Hepatocyte (in vitro differentiated cells): ENCODE measurements around the gene PPM1F. TPM values are rescaled to one million over a fixed set of nuclear protein-coding genes. Genes with fewer than 3 reads are reported as not detected.

Source experiments
- DNase-seq: peaks from one replicate; pipeline ENCODE4 v3.0.0-alpha.2; 2016; ENCODE audit warnings: low spot score
- H2AFZ ChIP-seq: fragments of 200-600 bp; sonication (generic); 2 replicates; pipeline ENCODE4 v1.6.0; 2016; ENCODE audit warnings: antibody characterized with exemption, mild to moderate bottlenecking
- H3K27ac ChIP-seq: fragments of 200-600 bp; sonication (generic); 2 replicates; pipeline ENCODE4 v1.5.1; 2016; ENCODE audit warnings: mild to moderate bottlenecking
- H3K27me3 ChIP-seq: fragments of 200-600 bp; sonication (generic); 2 replicates; pipeline ENCODE4 v1.6.1; 2016
- H3K36me3 ChIP-seq: fragments of 200-600 bp; sonication (generic); replicated peaks from 2 replicates; pipeline ENCODE4 v1.5.1; 2016; ENCODE audit warnings: low read depth; ENCODE audit not compliant: insufficient read depth
- H3K4me1 ChIP-seq: fragments of 200-600 bp; sonication (generic); 2 replicates; pipeline ENCODE4 v1.5.1; 2016; ENCODE audit warnings: mild to moderate bottlenecking, moderate library complexity; ENCODE audit not compliant: insufficient read depth
- H3K4me2 ChIP-seq: fragments of 200-600 bp; sonication (generic); 2 replicates; pipeline ENCODE4 v1.6.0; 2016
- H3K4me3 ChIP-seq: fragments of 200-600 bp; sonication (generic); 2 replicates; pipeline ENCODE4 v1.5.1; 2016; ENCODE audit warnings: mild to moderate bottlenecking
- H3K79me2 ChIP-seq: fragments of 200-600 bp; sonication (generic); 2 replicates; pipeline ENCODE4 v1.6.0; 2017; ENCODE audit warnings: mild to moderate bottlenecking
- H3K9me2 ChIP-seq: fragments of 200-600 bp; sonication (generic); replicated peaks from 2 replicates; pipeline ENCODE4 v1.6.0; 2017; ENCODE audit warnings: mild to moderate bottlenecking; ENCODE audit not compliant: insufficient read depth
- H3K9me3 ChIP-seq: fragments of 200-600 bp; sonication (generic); 2 replicates; pipeline ENCODE4 v1.5.1; 2016; ENCODE audit warnings: low read depth, mild to moderate bottlenecking
- H4K20me1 ChIP-seq: fragments of 200-600 bp; sonication (generic); 2 replicates; pipeline ENCODE4 v1.6.0; 2016; ENCODE audit warnings: mild to moderate bottlenecking; ENCODE audit not compliant: insufficient read depth, poor library complexity, severe bottlenecking
- CTCF ChIP-seq: fragments of 200-600 bp; sonication (generic); IDR thresholded peaks from 2 replicates; pipeline ENCODE4 v1.5.1; 2016; ENCODE audit warnings: antibody characterized with exemption, mild to moderate bottlenecking; ENCODE audit not compliant: poor library complexity
- EZH2 ChIP-seq: fragments of 200-600 bp; sonication (generic); IDR thresholded peaks from 2 replicates; pipeline ENCODE4 v1.6.1; 2016; ENCODE audit warnings: antibody characterized with exemption, mild to moderate bottlenecking, borderline replicate concordance
- EZH2phosphoT487 ChIP-seq: fragments of 200-600 bp; sonication (generic); IDR thresholded peaks from one replicate; pipeline ENCODE4 v1.6.1; 2018; ENCODE audit warnings: antibody characterized with exemption, mild to moderate bottlenecking, low read depth, moderate library complexity; ENCODE audit not compliant: unreplicated experiment, severe bottlenecking
- WGBS: methylation state at CpG from one replicate; pipeline ENCODE4 v1.1.6; 2016; ENCODE audit warnings: low lambda C conversion rate; ENCODE audit errors: missing lambda C conversion rate; 5-methylcytosine and 5-hydroxymethylcytosine counted together
- polyA plus RNA-seq: library from polyadenylated mRNA; unstranded; fragments of >200 nt; fragmentation: Nextera tagmentation; extraction: Ambion mirVana; gene quantifications from 2 replicates; pipeline ENCODE4 v1.2.1, GENCODE V29; 2016
- total RNA-seq: library from RNA; depleted of rRNA; stranded (reverse); fragments of >200 nt; gene quantifications from 2 replicates; pipeline ENCODE4 v1.2.3, GENCODE V29; 2014

PPM1F gene
- total and polyA plus RNA-seq, 2 experiments from 2014 or later: 16.1 to 17.8 TPM

- no peak for DNase-seq
- no peaks in the 10 kb centered on the region for H3K79me2 ChIP-seq
- H3K9me2 ChIP-seq: no peaks in the 10 kb centered on the region
- H3K9me3 ChIP-seq: no peaks in the 10 kb centered on the region
- WGBS: 98% methylated on average over 6 of the region's 6 CpGs
- H3K27ac ChIP-seq: no peak overlapping the region
- H3K4me3 ChIP-seq: no peak overlapping the region
- no peaks in the 10 kb centered on the region for H4K20me1 ChIP-seq
- H3K4me1 ChIP-seq: no peaks in the 10 kb centered on the region
- H3K36me3 ChIP-seq: no peaks in the 10 kb centered on the region
- no peak for TF ChIP-seq EZH2
- TF ChIP-seq CTCF: no peak
- TF ChIP-seq EZH2phosphoT487: no peak
- no peaks in the 10 kb centered on the region for H3K27me3 ChIP-seq
- no peak overlapping the region for H3K4me2 ChIP-seq
- H2AFZ ChIP-seq: no peak overlapping the region
These were observed 13.2 kb upstream of the PPM1F start for GRCh38 chr22:21965762-21966288.

- H3K27ac ChIP-seq: no peak overlapping the region
- H3K79me2 ChIP-seq: no peaks in the 10 kb centered on the region
- no peaks in the 10 kb centered on the region for H3K9me2 ChIP-seq
- H3K4me2 ChIP-seq: no peak overlapping the region
- no peak overlapping the region for H3K4me3 ChIP-seq
- no peak for DNase-seq
- TF ChIP-seq EZH2phosphoT487 (no peak), EZH2 (no peak), CTCF (no peak)
- no peak overlapping the region for H2AFZ ChIP-seq
- no peaks in the 10 kb centered on the region for H4K20me1 ChIP-seq
- H3K9me3 ChIP-seq: no peaks in the 10 kb centered on the region
- no peaks in the 10 kb centered on the region for H3K4me1 ChIP-seq
- no peaks in the 10 kb centered on the region for H3K36me3 ChIP-seq
- 96% methylated on average over 6 of the region's 6 CpGs for WGBS
- no peaks in the 10 kb centered on the region for H3K27me3 ChIP-seq
These were observed 12.4 kb upstream of the PPM1F start for GRCh38 chr22:21964918-21965484.

- Histone ChIP-seq H3K9me3 (no peaks in the 10 kb centered on the region), H3K27me3 (no peaks in the 10 kb centered on the region), H3K79me2 (no peaks in the 10 kb centered on the region), H3K4me2 (no peak overlapping the region), H3K36me3 (no peaks in the 10 kb centered on the region), H4K20me1 (no peaks in the 10 kb centered on the region), H3K4me1 (no peaks in the 10 kb centered on the region), H3K9me2 (no peaks in the 10 kb centered on the region), H3K4me3 (no peak overlapping the region), H2AFZ (no peak overlapping the region), H3K27ac (no peak overlapping the region)
- 98% methylated on average over 15 of the region's 15 CpGs for WGBS
- no peak for TF ChIP-seq EZH2phosphoT487
- no peak for TF ChIP-seq EZH2
- no peak for TF ChIP-seq CTCF
- DNase-seq: no peak
These were observed 11.6 kb upstream of the PPM1F start for GRCh38 chr22:21964234-21964633.
